Muscle of arm (tissue), 12 donors: ENCODE measurements around the gene RNF141. TPM values are rescaled to one million over a fixed set of nuclear protein-coding genes. Genes with fewer than 3 reads are reported as not detected.

Source experiments
- DNase-seq: peaks from one replicate; pipeline ENCODE4 v3.0.0-alpha.2; 2013
- polyA plus RNA-seq, 12 donors: library from polyadenylated mRNA; unstranded; fragments of 120-200 nt; gene quantifications; one replicate each; pipeline ENCODE4 v1.2.1, GENCODE V29; 2013; ENCODE audit not compliant: insufficient read length in 12 of 12

RNF141 gene
- polyA plus RNA-seq, 12 donors: 19.4 to 33.5 (median 24.9) TPM; not detected in 1

- DNase-seq: no peak
Measured at GRCh38 chr11:10499874-10500601, 40.9 kb downstream of the RNF141 start.

- DNase-seq: no peak
Measured at GRCh38 chr11:10499452-10499851, 41.5 kb downstream of the RNF141 start.

GRCh38 chr11:10498426-10499250 lies 42.3 kb downstream of the RNF141 start:
- DNase-seq: no peak

- no peak for DNase-seq
Measured at GRCh38 chr11:10498022-10498400, 43.0 kb downstream of the RNF141 start.

GRCh38 chr11:10497371-10498021 lies 43.5 kb downstream of the RNF141 start:
- no peak for DNase-seq

- DNase-seq: no peak
Measured at GRCh38 chr11:10496296-10496936, 44.6 kb downstream of the RNF141 start.

GRCh38 chr11:10495464-10495786 lies 45.6 kb downstream of the RNF141 start:
- DNase-seq: no peak

GRCh38 chr11:10494636-10495463 lies 46.1 kb downstream of the RNF141 start:
- DNase-seq: no peak

- DNase-seq: no peak
Measured at GRCh38 chr11:10493041-10493663, 47.8 kb downstream of the RNF141 start.

- DNase-seq: no peak
Measured at GRCh38 chr11:10492084-10492483, 48.9 kb downstream of the RNF141 start.

GRCh38 chr11:10490398-10491241 lies 50.4 kb downstream of the RNF141 start:
- DNase-seq: no peak

GRCh38 chr11:10490032-10490397 lies 51.0 kb downstream of the RNF141 start:
- no peak for DNase-seq

GRCh38 chr11:10488934-10489691 lies 51.9 kb downstream of the RNF141 start:
- no peak for DNase-seq

- DNase-seq: no peak
Measured at GRCh38 chr11:10488121-10488933, 52.7 kb downstream of the RNF141 start.

- DNase-seq: no peak
Measured at GRCh38 chr11:10487002-10487647, 53.9 kb downstream of the RNF141 start.

- DNase-seq: no peak
Measured at GRCh38 chr11:10486161-10486840, 54.7 kb downstream of the RNF141 start.

- DNase-seq: no peak
Measured at GRCh38 chr11:10485646-10486045, 55.3 kb downstream of the RNF141 start.
